CD4-positive, alpha-beta T cell (primary cell): ENCODE results near the gene TOMM7. TPM values are rescaled to one million over a fixed set of nuclear protein-coding genes. Genes with fewer than 3 reads are reported as not detected.
"Not testable (repeated sequence)": the region's sequence is repeated elsewhere in the genome, so short reads cannot be mapped to it uniquely, and the experiment has no call there.

Source experiments
- ATAC-seq: fragments of 200-7000 bp; cut with Tn5 transposase; one replicate; pipeline ENCODE4 v1.10.0; 2022; ENCODE audit warnings: mild to moderate bottlenecking; ENCODE audit not compliant: poor library complexity
- CTCF ChIA-PET: fragments of 350-600 bp; sonication (Branson Sonifier 250); formaldehyde crosslinking; loops from one replicate; lab custom pipeline; 2021; ENCODE audit warnings: antibody characterized with exemption, inconsistent platforms; lab: Charles Lee
- POLR2A ChIA-PET: fragments of 350-600 bp; sonication (Branson Sonifier 250); formaldehyde crosslinking; loops from one replicate; lab custom pipeline; 2021; ENCODE audit warnings: antibody characterized with exemption, inconsistent platforms; lab: Charles Lee
- DNase-seq, 14 experiments: peaks; one replicate each; pipeline ENCODE4 v3.0.0-alpha.2; 2013 to 2020; ENCODE audit warnings: mixed read lengths in 2 of 14
- H3K27ac ChIP-seq, 2 donors: one replicate each; pipeline versions ENCODE4 v1.5.1 to v1.7.0; 2013; ENCODE audit warnings: low read length in 2 of 2, low read depth in 1 of 2, mild to moderate bottlenecking in 1 of 2
- H3K27me3 ChIP-seq, 2 experiments: 1 replicate in 1 of 2; 2 replicates in 1 of 2; pipeline versions ENCODE4 v1.6.1 to v1.7.0; 2013; ENCODE audit warnings: low read length in 2 of 2, control low read depth in 1 of 2, mild to moderate bottlenecking in 1 of 2, moderate library complexity in 1 of 2; ENCODE audit not compliant: insufficient read depth in 2 of 2, control insufficient read depth in 1 of 2
- H3K36me3 ChIP-seq: one replicate; pipeline ENCODE4 v1.6.1; 2013; ENCODE audit warnings: low read length, control low read depth; ENCODE audit not compliant: insufficient read depth
- H3K4me1 ChIP-seq: one replicate; pipeline ENCODE4 v1.6.1; 2013; ENCODE audit warnings: low read length, control low read depth; ENCODE audit not compliant: insufficient read depth
- H3K4me3 ChIP-seq: one replicate; pipeline ENCODE4 v1.5.1; 2013; ENCODE audit warnings: mild to moderate bottlenecking, low read length, moderate library complexity
- H3K9me3 ChIP-seq, 2 experiments: 1 replicate in 1 of 2; 2 replicates in 1 of 2; pipeline versions ENCODE4 v1.6.1 to v1.7.0; 2013; ENCODE audit warnings: low read length in 2 of 2, mild to moderate bottlenecking in 2 of 2, control low read depth in 1 of 2, moderate library complexity in 1 of 2; ENCODE audit not compliant: control insufficient read depth in 1 of 2, insufficient read depth in 1 of 2
- H3K27ac Mint-ChIP-seq: one replicate; pipeline ENCODE4 v1.8.0; 2020; ENCODE audit warnings: mixed read lengths
- H3K27me3 Mint-ChIP-seq: one replicate; pipeline ENCODE4 v1.8.0; 2021; ENCODE audit warnings: mixed read lengths
- H3K36me3 Mint-ChIP-seq: one replicate; pipeline ENCODE4 v1.8.0; 2021; ENCODE audit warnings: low read depth, mixed read lengths
- H3K4me1 Mint-ChIP-seq: one replicate; pipeline ENCODE4 v1.8.0; 2021; ENCODE audit warnings: low read depth, mixed read lengths
- H3K4me3 Mint-ChIP-seq: one replicate; pipeline ENCODE4 v1.8.0; 2020; ENCODE audit warnings: mild to moderate bottlenecking, mixed read lengths
- H3K9me3 Mint-ChIP-seq: one replicate; pipeline ENCODE4 v1.8.0; 2020; ENCODE audit warnings: mixed read lengths
- CTCF ChIP-seq: fragments of 200-600 bp; IDR thresholded peaks from one replicate; pipeline ENCODE4 v1.8.0; 2022; ENCODE audit warnings: antibody characterized with exemption, mild to moderate bottlenecking
- intact Hi-C, 2 experiments: fragments of 100-400 bp; cut with DNase I in 1 of 2; cut with micrococcal nuclease in 1 of 2; formaldehyde crosslinking; loops; one replicate each; pipeline versions ENCODE4 v1.15.1 to v1.9.0; 2023 to 2025; cut with DNase I, micrococcal nuclease
- total RNA-seq, 174 experiments: library from RNA in 2 of 174; stranded (reverse) in 2 of 174; gene quantifications; one replicate each; pipeline ENCODE4 v1.2.3 and lab custom pipeline; 2021 to 2026

TOMM7 gene
- total RNA-seq, 2 experiments from 2014 or later = 503 to 549 TPM

- Histone ChIP-seq H3K4me3 (peak overlapping the region; percentile 97), H3K27me3 (no peaks in the 10 kb centered on the region), H3K27ac (no peak overlapping the region), H3K36me3 (peaks cover 4% of the 10 kb centered on the region), H3K9me3 (no peaks in the 10 kb centered on the region), H3K4me1 (peaks cover 21% of the 10 kb centered on the region)
- no peak for ATAC-seq
- TF ChIP-seq CTCF = no peak
- Mint-ChIP-seq H3K4me1 (peaks cover 30% of the 10 kb centered on the region), H3K4me3 (peak overlapping the region; percentile 98), H3K27me3 (peaks cover 3% of the 10 kb centered on the region), H3K36me3 (peaks cover 21% of the 10 kb centered on the region), H3K27ac (peak overlapping the region; percentile 92), H3K9me3 (no peaks in the 10 kb centered on the region)
- DNase-seq = no peak
- CTCF ChIA-PET = interaction anchor here (0.7 to 1.2 kb wide), 2 partner anchors 18 to 202 kb away, joined by 3 to 4 read pairs; no protein-coding TSS in a partner anchor
- intact Hi-C loops = loop anchor here (1.0 to 10.0 kb wide), 4 partner anchors 159 to 442 kb away; partner anchors contain the start of genes HYCC1 (in 1 of the 2), MALSU1 (in 1 of the 2) and NUP42 (in 1 of the 2)
- POLR2A ChIA-PET = no interaction called here
Measured at GRCh38 chr7:22853138-22853537, 30.5 kb upstream of the TOMM7 start.

GRCh38 chr7:22851145-22851544, 28.5 kb upstream of the TOMM7 start:
- Mint-ChIP-seq H3K9me3 (no peaks in the 10 kb centered on the region), H3K4me3 (no peak overlapping the region), H3K27ac (no peak overlapping the region), H3K36me3 (peaks cover 13% of the 10 kb centered on the region), H3K27me3 (peaks cover 3% of the 10 kb centered on the region), H3K4me1 (peaks cover 22% of the 10 kb centered on the region)
- Histone ChIP-seq H3K36me3 (no peaks in the 10 kb centered on the region), H3K4me1 (peaks cover 21% of the 10 kb centered on the region), H3K27me3 (no peaks in the 10 kb centered on the region), H3K4me3 (no peak overlapping the region), H3K27ac (no peak overlapping the region), H3K9me3 (no peaks in the 10 kb centered on the region)
- no peak for DNase-seq
- TF ChIP-seq CTCF = no peak
- CTCF ChIA-PET = no interaction called here
- intact Hi-C loops = loop anchor here (5.0 to 10.0 kb wide), 3 partner anchors 161 to 444 kb away; partner anchors contain the start of genes HYCC1 (in 1 of the 2), MALSU1 (in 1 of the 2) and NUP42 (in 1 of the 2)
- POLR2A ChIA-PET = no interaction called here
- no peak for ATAC-seq

GRCh38 chr7:22850394-22850793, 27.7 kb upstream of the TOMM7 start:
- H3K36me3 ChIP-seq, H3K27me3 ChIP-seq, POLR2A ChIA-PET, H3K27ac ChIP-seq, H3K27me3 Mint-ChIP-seq, ATAC-seq, H3K4me3 Mint-ChIP-seq, H3K4me3 ChIP-seq, DNase-seq, H3K27ac Mint-ChIP-seq, H3K9me3 ChIP-seq, H3K9me3 Mint-ChIP-seq, CTCF ChIA-PET: not testable (repeated sequence)
- H3K4me1 ChIP-seq = peaks cover 16% of the 10 kb centered on the region
- H3K36me3 Mint-ChIP-seq = peaks cover 12% of the 10 kb centered on the region
- peaks cover 17% of the 10 kb centered on the region for H3K4me1 Mint-ChIP-seq
- intact Hi-C loops = loop anchor here (5.0 to 10.0 kb wide), 3 partner anchors 162 to 444 kb away; partner anchors contain the start of genes HYCC1 (in 1 of the 2), MALSU1 (in 1 of the 2) and NUP42 (in 1 of the 2)
